Measurements from ENCODE around the gene COA8. TPM values are rescaled to one million over a fixed set of nuclear protein-coding genes. Genes with fewer than 3 reads are reported as not detected.
"Not testable (repeated sequence)": the region's sequence is repeated elsewhere in the genome, so short reads cannot be mapped to it uniquely, and the experiment has no call there.

COA8 gene
- total RNA-seq, 2 experiments from 2014 or later = 40.1 to 42.2 TPM

DNA sequence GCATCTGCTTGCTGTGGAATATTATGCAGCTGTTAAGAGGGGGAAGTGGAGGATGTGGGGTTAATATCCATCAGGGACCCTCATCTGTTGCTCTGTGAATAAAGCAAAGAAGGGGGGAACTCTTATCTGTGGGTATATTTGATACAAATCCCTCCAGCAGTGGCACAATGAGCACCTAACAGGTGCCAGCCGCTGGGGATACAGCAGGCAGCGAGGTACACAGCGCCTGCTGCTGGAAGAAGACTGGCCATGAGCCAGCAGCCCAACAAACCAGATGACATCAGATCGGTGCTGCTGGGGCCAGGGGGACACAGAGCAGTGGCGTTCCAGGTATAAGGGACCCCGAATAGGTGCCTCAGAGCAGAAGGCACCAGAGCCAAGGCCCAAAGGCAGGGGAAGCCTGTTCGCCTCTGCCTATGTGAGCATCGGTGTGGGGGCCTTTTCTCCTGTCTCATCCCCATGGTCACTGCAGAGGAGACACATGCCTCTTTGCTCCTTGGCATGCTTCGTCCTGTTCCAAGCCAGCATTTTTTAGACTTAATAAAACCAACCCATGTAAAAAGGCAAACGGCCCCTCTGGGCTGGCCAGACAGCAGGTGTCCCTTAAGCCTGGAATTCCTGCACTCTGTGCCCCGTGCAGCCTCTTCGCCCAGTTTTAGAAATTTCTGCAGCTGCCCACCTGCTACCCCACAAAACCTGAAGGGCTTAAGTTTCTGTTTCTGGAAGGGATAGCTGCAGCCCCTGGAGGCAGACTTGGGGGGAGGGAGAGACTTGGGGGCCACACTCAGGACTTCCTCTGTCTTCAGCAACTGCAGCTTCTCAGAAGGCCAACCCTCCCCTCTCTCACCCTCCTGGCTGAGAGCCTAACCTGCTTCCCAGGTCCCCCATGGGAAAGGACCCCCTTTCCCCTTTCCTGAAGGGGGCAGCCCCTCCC lies 38.5 kb upstream of the COA8 start:
- CTCF ChIA-PET = no interaction called here

GRCh38 chr14:103525430-103526246 lies 37.1 kb upstream of the COA8 start:
- CTCF ChIA-PET, POLR2A ChIA-PET: not testable (repeated sequence)

More for the DNA sequence above, 38.5 kb upstream of the COA8 start:
- POLR2A ChIA-PET = no interaction called here

- ChIA-PET CTCF (interaction anchor here (2.6 kb wide), 1 partner anchor 21 kb away, joined by 12 read pairs; no protein-coding TSS in a partner anchor), POLR2A (no interaction called here)
Observed at GRCh38 chr14:103526247-103526913, 36.4 kb upstream of the COA8 start.

DNA sequence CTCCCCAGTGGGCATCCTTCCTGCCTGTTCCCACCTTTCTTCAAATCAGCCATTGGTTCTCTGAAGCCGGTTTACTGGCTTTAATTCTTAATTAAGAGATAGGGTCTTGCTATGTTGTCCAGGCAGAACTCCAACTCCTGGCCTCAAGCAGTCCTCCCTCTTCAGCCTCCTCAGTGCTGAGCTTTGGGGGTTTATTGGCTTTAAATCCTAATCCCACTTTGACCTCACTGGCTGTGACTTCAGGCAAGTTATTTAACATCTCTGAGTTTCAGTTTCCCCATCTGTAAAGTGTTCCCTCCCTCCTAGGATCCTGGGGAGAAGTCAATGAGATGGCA lies 35.9 kb upstream of the COA8 start:
- CTCF ChIA-PET = interaction anchor here (2.6 kb wide), 1 partner anchor 20 kb away, joined by 12 read pairs; no protein-coding TSS in a partner anchor
- POLR2A ChIA-PET = no interaction called here

- ChIA-PET POLR2A (interaction anchor here (0.5 to 1.1 kb wide), 3 partner anchors 11 to 320 kb away, joined by 3 to 7 read pairs (median 5); partner anchors contain the start of gene PPP1R13B), CTCF (interaction anchor here (2.6 to 6.9 kb wide), 2 partner anchors 8 to 20 kb away, joined by 12 to 38 read pairs; no protein-coding TSS in a partner anchor)
Observed at GRCh38 chr14:103527408-103528145, 35.2 kb upstream of the COA8 start.

DNA sequence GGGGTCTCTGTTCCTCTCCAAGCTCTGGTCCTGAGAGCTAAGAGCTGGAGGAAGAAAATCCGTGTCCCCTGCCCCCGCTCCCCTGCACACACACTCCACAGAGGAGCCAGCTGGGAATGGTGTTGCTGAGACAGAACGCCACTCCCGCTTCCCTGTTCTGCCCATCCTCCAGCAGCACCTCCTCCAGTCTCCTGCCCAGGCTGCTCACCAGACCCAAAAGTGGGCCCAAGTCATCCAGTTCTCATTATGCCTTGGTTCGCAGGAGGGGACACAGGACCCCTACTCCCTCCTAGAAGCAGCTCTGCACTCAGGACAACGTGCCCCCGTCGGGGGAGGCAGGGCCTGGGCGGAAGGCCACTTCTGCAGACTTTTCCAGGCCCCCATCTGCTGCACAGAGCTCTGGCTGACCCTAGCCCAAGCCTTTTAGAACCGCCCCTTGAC lies 34.6 kb upstream of the COA8 start:
- POLR2A ChIA-PET = interaction anchor here (0.5 to 1.1 kb wide), 3 partner anchors 11 to 319 kb away, joined by 3 to 7 read pairs (median 5); partner anchors contain the start of gene PPP1R13B
- CTCF ChIA-PET = interaction anchor here (2.6 to 6.9 kb wide), 2 partner anchors 8 to 19 kb away, joined by 12 to 38 read pairs; no protein-coding TSS in a partner anchor

DNA sequence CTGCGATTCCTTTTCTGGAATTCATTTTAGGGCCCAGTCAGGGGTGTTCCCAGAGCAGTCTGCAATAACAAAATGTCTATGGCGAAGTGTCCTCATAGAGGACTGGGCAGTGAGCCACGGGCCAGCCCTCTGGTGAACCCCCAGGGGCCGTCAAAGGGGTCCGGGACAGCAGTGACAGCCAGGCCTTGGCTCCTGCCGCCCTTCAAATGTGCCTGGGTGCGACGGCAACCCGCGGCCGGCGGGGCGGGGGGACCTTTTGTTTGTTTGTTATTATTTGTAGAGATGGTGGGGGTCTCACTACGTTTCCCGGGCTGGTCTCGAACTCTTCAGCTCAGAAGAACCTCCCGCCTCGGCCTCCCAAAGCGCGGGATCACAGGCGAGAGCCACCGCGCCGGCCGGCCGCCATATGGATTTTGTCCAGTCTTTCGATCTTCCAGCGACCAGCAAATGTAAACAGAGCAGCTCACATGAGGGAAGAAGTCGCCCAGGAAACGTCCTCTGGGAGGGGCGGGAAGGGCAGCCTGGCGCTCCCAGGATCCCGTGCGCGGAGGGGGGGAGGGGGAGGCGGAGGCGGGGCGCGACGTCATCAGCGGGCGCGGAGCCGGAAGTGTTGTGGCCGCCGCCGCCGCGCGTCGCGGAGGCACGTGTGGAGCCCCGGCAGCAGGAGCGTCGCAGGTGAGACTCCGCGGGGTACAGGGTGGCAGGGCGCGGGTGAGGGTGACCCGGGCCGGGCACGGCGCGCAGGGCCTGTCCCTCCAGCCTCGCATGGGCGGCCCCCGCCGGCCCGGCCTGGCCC lies 34.0 kb upstream of the COA8 start, which contains the start of gene TRMT61A:
TSS of gene TRMT61A (plus strand) at position 610 of the 796 bp plus-strand sequence. CDS start 783 bp downstream, outside the sequence.
- CTCF ChIA-PET = interaction anchor here (1.7 to 6.9 kb wide), 3 partner anchors 9 to 29 kb away, joined by 6 to 38 read pairs (median 12); no protein-coding TSS in a partner anchor
- POLR2A ChIA-PET = interaction anchor here (1.0 to 1.1 kb wide), 2 partner anchors 8 to 10 kb away, joined by 3 read pairs; no protein-coding TSS in a partner anchor

DNA sequence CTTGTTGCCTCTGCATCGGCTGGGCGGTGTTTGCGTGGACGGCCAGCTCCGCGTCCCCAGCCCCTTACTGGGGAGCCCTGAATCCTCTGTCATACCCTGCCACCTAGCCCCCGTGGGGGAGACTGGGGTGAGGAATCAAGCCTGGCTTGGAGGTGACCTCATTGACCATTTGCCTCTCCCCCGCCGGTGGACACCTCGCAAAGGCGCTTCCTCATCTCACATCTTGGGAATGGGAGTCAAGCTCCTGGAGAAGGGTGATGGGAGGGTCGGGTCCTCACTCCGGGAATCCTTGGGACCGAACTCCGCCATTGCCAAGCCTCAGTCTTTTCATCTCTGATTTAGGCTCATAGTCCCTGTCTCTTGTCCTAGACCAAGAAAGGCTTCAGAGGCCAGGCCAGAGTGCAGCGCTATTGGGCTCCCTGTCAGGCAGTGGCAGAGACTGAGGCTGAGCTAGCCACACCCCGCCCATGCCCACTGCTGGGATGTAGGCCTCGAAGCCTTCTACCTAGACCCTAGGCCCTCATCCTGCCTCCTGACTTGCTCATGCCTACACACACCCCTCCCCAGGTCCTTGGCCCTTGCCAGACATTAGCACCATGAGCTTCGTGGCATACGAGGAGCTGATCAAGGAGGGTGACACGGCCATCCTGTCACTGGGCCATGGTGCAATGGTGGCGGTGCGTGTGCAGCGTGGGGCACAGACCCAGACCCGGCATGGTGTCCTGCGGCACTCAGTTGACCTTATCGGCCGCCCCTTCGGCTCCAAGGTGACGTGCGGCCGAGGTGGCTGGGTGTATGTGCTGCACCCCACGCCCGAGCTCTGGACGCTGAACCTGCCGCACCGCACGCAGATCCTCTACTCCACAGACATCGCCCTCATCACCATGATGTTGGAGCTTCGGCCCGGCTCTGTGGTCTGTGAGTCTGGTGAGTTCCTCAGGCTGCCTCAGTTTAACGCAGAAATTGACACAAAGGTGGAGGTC lies 33.1 kb upstream of the COA8 start:
- CTCF ChIA-PET = interaction anchor here (1.1 to 6.9 kb wide), 6 partner anchors 9 to 30 kb away, joined by 3 to 38 read pairs (median 6); no protein-coding TSS in a partner anchor

GRCh38 chr14:103530390-103530789 lies 32.4 kb upstream of the COA8 start:
- ChIA-PET CTCF (interaction anchor here (1.1 to 6.9 kb wide), 5 partner anchors 8 to 31 kb away, joined by 3 to 38 read pairs (median 6); no protein-coding TSS in a partner anchor), POLR2A (interaction anchor here (0.6 to 1.4 kb wide), 2 partner anchors 29 to 210 kb away, joined by 3 read pairs; no protein-coding TSS in a partner anchor)

More for the DNA sequence above, 33.1 kb upstream of the COA8 start:
- POLR2A ChIA-PET = interaction anchor here (0.6 to 1.4 kb wide), 3 partner anchors 9 to 209 kb away, joined by 3 read pairs; no protein-coding TSS in a partner anchor

- CTCF ChIA-PET = interaction anchor here (1.3 to 6.9 kb wide), 3 partner anchors 11 to 31 kb away, joined by 6 to 38 read pairs (median 7); no protein-coding TSS in a partner anchor
- POLR2A ChIA-PET = interaction anchor here (1.4 kb wide), 1 partner anchor 28 kb away, joined by 3 read pairs; no protein-coding TSS in a partner anchor
Observed at GRCh38 chr14:103530831-103531230, 31.9 kb upstream of the COA8 start.

GRCh38 chr14:103531421-103532215 lies 31.1 kb upstream of the COA8 start:
- ChIA-PET CTCF (interaction anchor here (0.8 to 6.9 kb wide), 3 partner anchors 12 to 15 kb away, joined by 3 to 38 read pairs (median 3); no protein-coding TSS in a partner anchor), POLR2A (interaction anchor here (1.4 kb wide), 1 partner anchor 28 kb away, joined by 3 read pairs; no protein-coding TSS in a partner anchor)

DNA sequence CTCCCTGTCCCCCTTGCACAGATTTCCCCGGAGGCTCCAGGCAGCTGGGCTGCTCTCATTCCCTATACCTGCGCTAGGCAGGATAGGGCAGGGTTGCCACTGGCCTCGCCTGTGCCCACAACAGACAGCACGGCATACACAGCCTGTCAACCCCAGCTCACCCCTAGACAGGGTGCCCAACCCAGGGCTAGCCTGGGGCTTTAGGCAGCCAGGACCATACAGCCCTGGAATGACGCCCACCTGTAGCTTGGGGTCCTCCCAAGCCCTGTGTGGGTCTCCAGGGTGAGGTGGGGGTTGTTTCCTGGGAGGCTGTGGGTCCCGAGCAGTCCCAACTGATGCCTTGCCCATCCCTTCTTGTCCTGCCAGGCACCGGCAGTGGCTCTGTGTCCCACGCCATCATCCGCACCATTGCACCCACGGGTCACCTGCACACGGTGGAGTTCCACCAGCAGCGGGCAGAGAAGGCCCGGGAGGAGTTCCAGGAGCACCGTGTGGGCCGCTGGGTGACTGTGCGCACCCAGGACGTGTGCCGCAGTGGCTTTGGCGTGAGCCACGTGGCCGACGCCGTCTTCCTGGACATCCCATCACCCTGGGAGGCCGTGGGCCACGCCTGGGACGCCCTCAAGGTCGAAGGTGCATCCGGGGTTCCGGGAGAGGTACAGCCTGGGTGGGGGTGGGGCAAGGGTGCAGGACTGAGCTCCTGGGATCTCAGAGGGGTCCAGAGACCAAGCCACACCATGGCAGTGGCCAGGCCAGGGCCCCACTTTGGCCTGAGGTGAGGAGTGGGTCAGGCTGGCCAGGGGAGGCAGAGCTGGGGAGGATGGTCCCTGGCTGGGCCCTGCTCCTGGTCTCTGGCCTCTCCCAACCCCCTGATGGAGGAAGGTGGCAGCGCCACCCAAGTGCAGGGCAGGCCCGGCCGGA lies 30.3 kb upstream of the COA8 start:
- ChIA-PET POLR2A (no interaction called here), CTCF (interaction anchor here (0.8 to 6.9 kb wide), 3 partner anchors 13 to 14 kb away, joined by 3 to 38 read pairs (median 3); no protein-coding TSS in a partner anchor)

GRCh38 chr14:103533137-103533998 lies 29.4 kb upstream of the COA8 start:
- ChIA-PET CTCF (interaction anchor here (1.3 to 6.9 kb wide), 3 partner anchors 11 to 14 kb away, joined by 3 to 38 read pairs (median 5); partner anchors contain the start of gene CKB), POLR2A (no interaction called here)
